Measurements from ENCODE around the gene ELAVL1.
"Not testable (repeated sequence)": the region's sequence is repeated elsewhere in the genome, so short reads cannot be mapped to it uniquely, and the experiment has no call there.

ELAVL1 gene

DNA sequence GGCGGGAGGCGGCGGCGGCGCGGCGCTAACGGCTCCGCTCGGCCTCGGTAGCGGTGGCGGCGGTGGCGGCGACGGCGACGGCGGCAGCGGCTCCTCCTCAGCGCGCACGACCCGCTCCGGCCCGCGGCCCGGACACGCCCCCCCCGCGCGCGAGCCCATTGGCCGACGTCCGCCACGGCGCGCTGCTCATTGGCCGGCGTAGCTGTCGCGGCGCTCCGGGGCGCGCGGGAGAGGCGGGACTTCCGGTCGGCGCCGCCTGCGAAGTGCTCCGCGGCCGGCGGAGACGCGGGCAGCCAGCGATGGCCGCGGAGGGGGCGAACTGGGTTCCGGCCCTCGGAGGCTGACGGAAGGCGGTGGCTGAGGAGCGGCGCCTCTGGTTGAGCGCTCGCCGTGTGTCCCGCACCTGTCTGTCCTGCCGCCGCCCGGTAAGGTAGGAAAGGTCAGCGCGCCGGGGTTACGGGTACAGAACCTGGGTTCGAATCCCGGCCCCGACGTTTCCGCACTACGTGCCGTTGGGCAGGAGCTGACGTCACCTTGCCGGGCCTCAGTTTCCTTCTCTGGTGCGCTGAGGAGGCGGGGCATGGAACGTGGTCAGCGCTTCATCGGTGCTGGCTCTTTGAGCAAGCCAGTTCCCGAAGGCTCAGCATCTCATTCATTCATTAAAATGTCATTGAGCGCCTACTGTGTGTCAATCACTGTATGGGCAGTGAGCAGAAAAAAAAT, at the start of gene ELAVL1:
ELAVL1 (minus strand) TSS at position 108 of the 723 bp plus-strand sequence. CDS start 13,826 bp downstream, outside the sequence.
- peak; percentile 87 for DNase-seq

DNA sequence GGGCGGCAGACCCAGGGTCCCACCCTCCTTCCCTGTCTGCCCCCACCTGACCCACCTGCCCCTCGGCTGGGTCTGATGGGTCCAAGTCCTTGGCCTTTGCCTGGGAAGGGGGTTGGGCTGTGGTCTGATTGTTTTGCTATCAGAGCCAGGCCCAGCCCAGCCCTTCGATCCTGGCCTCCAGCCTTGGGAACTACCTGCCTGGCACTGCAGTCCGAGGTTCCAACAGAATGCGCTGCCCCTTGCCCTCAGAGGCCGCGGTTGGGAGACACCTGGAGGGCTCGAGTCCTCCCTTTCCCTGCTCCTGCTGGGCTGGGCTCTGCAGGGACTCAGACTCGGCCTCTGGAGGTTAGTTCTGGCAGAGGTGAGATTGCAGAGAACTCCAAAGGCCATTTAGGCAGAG, 48.7 kb upstream of the ELAVL1 start:
- DNase-seq = no peak

DNA sequence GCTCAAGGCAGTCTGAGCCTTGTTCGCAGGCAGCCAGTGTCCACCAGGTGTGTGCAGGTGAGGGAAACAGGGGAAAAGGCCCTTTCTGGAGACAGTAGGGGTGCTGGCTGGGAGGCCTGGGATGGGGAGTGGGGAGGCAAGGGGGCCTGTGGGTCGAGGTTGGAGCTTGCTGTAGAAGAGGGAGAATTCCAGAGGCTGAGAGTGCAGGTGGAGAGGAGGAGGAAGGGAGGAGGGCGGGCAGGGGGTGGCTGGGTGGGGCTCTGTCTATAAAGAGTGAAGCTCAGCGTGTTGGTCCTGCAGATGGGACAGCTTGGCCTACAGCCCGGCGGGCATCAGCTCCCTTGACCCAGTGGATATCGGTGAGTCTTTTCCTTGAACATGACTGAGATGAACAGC, 47.0 kb upstream of the ELAVL1 start, which contains the start of gene CCL25:
CCL25 (plus strand) TSS at position 297 of the 396 bp plus-strand sequence. CDS start 290 bp downstream, outside the sequence.
- DNase-seq = no peak

DNA sequence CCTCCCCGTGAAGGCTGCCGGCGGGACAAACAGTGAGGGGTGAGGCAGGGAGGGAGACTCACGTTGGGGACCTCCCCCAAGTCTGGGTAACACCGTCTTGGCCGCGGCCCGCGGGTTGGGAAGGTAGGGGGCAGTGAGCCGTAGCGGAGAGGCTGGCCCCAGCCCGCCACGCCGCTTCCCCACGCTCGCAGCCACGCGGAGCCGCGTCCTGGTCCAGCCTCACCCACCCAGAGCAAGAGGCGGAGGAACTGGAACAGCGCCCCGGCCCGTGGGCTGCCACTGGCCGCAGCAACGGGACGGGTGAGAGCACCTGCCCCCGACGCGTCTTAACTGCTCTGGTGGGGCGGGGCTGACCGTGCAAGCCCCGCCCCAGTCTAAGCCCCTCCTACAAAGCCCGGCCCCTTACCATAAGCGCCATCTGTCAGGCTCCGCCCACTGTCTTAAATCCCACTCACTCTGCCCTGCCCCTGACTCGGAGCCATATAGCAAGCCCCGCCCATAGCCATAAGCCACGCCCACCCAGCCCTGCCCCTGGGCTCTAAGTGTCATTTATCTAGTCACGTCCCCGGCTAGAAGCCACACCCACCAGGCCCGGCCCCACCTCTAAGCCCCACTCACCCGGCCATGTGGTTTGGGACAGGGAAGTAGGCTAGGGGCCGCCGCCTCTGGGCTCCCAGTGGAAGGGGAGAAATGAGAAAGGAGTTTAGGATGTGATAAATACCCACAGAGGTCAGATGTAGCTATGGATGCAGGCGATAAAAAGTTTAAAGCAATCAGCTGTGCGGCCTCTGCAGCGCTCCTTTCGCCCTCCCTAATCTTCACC, 45.0 kb upstream of the ELAVL1 start:
- peak; percentile 100 for DNase-seq

DNA sequence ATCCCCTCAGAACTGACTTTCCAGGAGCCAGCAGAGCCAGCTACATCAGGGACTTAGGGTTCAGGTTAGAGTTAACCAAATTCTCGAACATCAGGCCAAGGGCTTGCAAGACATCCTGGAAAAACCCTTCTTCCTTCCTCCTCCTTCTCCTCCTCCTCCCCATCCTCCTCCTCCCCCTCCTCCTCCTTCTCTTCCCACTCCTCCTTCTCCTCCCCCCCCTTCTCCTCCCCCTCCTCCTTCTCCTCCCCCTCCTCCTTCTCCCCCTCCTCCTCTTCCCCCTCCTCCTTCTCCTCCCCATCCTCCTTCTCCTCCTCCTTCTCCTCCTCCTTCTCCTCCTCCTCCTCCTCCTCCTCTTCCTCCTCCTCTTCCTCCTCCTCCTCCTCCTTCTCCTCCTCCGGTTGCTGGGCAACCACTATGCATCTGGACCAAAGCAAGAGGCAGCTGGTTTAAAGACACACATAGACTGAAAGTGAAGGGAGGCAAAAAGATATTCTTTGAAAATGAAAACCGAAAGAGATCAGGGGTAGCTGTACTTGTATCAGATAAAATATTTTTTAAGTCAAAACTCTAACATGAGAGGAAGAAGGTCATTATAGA, 41.2 kb upstream of the ELAVL1 start:
- peak; percentile 19 for DNase-seq

DNA sequence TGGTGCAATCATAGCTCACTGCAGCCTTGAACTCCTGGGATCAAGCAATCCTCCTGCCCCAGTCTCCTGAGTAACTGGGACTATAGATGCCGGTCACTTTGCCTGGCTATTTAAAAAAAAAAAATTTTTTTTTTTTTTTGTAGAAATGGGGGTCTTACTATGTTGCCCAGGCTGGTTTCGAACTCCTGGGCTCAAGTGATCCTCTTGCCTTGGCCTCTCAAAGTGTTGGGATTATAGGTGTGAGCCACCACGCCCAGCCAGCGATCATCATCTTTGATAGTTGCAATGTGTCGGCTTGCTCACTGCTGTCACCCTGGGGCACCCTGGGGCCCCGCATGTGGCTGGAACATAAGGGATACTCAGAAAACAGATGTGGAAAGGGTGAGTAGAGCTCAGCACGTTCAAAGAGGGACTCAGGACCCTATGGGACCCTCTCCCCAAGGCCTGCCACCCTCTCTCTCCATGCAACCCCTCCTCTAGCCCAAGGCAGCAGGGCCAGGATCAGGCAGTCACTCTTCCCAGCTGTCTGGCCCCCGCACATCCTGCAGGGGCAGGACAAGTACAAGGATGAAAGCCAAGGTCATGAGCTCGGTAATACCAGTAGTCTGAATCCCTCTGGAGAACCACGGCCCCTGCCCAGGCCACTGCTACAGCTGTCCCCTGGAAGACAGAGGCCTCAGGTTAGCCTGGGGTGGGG, 40.6 kb upstream of the ELAVL1 start:
- DNase-seq = no peak

DNA sequence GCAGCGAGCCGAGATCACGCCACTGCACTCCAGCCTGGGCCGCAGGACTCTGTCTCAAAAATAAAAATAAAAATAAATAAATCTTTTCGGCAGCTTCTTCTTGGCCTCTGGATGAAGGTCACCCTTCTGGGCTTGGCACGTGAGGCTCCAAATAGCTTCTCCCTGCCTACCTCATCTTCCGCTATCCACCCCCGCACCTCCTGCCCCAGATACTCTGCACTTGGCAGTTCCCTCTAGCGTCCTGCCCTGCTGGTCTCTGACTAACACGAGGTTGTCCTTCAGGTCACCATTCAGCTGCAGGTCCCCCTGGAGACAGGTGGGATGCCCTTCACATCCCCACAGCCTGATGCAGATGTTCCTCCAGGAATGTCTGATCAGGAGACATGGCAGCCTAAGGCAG, 38.6 kb upstream of the ELAVL1 start:
- no peak for DNase-seq

DNA sequence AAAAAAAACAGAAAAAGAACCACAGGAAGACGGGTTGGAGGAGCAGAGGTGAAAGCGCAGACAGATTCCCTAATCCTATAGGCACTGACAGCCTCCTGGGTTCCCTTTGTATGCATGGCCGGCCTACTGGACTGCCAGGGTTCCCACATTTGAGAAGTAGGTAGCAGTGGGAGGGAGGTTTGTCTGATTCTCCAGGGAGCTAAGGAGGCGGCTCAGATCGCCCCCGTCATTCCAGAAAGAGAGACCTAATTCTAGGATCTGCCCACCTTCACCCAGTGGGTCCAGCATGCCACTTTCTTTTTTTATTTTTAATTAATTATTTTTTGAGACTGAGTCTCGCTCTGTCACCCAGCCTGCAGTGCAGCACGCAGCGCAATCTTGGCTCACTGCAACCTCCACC, 37.5 kb upstream of the ELAVL1 start:
- DNase-seq = no peak

DNA sequence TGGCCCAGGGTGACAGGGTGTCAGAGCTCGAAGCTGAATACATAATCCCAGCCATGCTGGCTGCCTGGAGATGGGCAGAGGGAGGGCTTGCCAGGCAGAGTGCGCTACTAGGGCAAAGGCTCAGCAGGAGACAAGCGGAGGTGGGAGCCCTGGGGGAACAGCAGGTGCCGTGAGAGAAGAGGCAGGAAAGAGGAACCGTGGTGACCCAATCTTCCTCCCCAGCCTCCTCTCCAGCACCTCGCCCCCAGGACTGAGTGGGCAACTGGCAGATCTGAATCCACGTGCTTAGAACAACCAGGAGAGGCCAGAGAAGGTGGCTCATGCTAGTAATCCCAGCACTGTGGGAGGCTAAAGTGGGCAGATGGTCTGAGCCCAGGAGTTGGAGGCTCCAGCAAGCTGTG, 36.1 kb upstream of the ELAVL1 start:
- peak; percentile 35 for DNase-seq

DNA sequence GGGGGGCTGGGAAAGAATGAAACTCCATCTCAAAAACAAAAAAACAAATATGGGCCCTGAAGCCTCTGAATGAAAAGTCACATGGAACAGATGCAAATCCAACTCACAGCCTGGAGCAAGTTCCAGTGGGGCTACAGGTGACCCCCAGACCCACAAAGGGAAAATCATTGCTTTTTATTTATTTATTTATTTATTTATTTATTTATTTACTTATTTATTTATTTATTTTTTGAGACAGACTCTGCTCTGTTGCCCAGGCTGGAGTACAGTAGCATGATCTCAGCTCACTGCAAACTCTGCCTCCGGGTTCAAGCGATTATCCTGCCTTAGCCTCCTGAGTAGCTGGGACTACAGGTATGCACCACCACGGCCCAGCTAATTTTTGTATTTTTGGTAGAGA, 33.8 kb upstream of the ELAVL1 start:
- no peak for DNase-seq

DNA sequence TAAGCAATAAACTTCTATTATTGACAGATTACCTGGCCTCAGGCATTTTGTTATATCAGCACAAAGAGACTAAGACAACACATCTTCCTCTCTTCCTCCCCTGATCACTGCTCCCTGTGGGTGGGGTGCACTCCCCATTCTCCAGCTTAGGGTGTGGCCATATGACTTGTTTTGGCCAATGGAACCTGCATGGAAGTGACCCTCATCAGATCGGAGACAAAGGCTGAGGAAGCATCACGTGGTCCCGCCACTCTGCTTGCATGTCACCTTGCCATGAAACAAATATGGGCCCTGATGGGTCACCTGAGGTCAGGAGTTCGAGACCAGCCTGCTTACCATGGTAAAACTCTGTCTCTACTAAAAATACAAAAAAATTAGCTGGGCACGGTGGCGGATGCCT, 33.4 kb upstream of the ELAVL1 start:
- no peak for DNase-seq

DNA sequence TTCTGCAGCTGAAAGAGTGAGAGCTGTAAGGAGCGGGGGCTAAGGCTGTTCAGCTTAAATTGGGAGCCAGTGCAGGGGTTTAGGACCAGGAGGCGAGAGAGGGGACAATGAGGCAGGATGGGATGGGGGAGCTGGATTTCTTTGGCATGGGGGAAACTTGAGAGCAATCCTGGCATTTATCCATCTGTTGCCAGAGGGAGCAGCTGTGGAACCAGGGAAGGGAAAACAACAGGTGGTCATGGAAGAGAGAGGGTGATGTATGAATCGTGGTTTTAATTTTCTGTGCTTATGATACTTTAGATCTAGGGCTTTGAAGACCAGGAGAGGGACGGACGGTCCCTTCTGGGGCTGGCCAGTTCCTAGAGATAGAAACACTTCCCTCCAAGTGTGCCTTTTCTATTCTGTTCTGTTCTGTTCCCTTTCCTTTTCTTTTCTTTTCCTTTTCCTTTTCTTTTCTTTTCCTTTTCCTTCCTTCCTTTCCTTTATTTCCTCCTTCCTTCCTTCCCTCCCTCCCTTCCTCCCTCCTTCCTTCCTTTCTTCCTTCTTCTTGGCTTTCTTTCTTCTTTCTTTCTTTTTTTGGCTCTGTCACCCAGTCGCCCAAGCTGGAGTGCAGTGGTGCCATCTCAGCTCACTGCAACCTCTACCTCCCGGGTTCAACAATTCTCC, 31.1 kb upstream of the ELAVL1 start:
- no peak for DNase-seq

DNA sequence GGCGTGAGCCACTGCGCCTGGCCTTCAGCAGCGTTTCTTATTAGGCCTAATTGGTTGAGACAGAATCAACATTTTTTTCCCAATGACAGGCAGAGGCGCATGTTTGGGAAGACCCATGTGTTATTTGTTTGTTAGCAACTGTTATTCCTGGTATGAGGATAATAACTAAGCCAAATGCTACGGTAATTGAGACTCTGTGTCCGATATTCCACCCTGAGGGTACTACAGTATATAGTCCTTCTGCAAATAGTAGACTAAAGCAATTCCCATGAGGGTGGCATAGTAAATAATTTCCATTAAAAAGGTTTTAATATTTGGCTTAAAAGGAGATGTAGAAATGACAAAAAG, 28.7 kb upstream of the ELAVL1 start:
- DNase-seq = no peak

DNA sequence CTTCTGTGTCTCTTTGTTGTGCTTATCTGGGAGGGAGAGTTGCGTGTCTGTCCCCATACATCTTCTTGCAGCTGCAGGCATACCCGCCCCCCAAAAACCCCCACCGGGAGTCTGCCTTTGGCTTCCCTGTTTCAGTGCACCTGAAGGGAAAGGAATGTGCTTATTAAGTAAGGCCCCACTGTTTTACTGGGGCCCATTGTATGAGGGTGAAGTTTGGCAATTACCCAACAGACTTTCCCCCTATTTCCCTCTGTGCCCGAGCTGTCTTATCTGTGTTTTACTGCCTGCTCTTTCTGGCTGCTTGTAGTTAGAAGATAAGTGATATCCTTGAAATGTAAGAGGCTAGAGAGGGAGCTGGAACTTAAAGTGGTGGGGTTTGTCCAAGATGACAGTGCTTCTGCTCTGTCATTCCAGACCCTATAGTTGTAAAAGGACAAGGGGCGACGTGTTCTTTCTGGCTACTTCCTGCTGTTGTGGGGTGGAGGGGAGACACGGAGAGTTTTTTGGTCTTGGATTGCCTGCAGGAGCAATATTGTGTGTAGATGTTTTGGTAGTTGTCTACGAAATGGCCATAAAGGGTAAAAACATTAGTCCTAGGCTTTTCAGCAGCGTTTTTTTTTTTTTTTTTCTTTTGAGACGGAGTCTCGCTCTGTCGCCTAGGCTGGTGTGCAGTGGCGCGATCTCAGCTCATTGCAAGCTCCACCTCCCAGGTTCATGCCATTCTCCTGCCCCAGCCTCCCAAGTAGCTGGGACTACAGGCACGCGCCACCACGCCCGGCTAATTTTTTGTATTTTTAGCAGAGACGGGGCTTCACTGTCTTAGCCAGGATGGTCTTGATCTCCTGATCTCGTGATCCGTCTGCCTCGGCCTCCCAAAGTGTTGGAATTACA, 28.1 kb upstream of the ELAVL1 start:
- DNase-seq = not testable (repeated sequence)

DNA sequence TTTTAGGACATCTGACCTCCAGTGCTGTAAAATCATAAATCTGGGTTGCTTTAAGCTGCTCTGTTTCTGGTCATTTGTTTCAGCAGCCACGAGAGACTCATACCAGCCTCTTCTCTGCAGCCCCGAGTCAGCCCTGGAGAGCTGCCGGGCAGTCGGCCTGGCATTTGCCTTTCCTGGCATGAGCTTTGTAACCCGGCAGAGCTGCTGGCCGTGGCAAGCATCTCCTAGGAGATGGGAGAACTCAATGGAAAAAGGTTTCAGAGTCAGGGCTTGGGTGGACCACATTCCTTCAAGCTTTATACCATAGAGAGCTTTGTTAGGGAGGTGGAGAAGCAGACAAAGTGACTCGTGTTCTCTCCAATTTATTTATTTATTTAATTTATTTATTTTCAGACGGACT, 25.5 kb upstream of the ELAVL1 start:
- DNase-seq = no peak

DNA sequence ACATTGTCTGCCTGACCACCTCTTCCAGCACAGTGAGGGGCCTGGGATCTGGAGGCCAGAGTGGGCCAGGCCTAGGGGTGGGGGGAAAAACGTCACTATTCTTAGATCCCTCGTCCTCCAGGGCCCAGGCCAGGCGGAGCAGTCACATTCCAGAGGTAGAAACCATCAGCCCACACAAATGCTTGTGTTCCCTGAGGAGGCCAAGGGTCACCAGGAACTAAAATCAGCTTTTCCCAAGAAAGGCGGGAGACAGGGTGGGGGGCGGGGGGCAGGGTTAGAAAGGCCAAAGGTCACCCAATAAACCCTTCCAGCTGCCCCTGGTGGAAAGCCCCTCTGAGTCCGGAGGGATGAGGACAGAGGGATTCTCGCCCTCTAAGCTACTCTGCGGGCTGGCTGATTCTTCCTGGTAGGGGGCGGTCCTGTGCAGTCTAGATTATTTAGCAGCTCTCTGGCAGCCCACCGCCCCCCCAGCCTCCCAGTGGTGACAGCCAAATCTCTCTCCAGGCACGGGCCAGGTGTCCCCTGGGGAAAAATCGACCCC, 23.6 kb upstream of the ELAVL1 start:
- DNase-seq = no peak

DNA sequence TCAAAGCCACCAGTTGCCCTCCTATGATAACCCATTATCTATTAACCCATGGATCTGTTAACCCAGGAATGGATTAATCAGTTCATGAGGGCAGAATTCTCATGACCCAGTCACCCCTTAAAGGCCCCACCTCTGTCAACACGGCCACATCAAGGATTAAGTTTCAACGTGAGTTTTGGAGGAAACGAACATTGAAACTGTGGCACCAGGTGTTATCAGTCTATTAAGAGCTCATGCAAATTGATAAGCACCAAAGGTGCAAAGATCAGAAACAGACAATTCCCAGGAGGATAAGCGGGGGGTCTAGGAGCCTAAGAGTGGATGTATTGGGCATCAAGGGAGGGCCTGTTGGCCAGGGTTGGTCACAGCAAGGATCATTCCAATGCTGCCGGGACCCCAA, 19.9 kb upstream of the ELAVL1 start:
- DNase-seq = no peak

DNA sequence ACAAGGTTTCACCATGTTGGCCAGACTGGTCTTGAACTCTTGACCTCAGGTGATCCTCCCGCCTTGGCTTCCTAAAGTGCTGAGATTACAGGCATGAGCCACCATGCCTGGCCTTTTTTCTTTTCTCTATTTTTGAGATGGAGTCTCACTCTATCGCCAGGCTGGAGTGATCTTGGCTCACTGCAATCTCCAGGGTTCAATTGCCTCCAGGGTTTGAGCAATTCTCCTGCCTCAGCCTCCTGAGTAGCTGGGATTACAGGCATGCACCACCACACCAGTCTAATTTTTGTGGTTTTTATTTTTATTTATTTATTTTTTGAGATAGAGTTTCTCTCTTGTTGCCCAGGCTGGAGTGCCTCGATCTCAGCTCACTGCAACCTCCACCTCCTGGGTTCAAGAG, 18.8 kb upstream of the ELAVL1 start:
- not testable (repeated sequence) for DNase-seq

DNA sequence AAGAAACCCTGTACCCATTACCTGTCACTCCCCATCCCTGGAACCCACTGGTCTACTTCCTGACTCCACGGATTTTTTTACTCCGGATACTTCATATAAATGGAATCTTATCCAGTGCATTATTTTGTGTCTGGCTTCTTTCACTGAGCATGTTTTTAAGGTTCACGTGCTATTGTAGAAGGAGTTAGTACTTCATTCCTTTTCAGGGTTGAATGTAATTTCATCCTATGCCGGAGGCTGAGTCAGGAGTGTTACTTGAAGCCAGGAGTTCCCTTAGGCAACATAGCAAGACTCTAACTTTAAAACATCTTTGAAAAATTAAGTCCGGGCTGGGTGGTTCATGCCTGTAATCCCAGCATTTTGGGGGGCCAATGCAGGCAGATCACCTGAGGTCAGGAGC, 17.9 kb upstream of the ELAVL1 start:
- no peak for DNase-seq

DNA sequence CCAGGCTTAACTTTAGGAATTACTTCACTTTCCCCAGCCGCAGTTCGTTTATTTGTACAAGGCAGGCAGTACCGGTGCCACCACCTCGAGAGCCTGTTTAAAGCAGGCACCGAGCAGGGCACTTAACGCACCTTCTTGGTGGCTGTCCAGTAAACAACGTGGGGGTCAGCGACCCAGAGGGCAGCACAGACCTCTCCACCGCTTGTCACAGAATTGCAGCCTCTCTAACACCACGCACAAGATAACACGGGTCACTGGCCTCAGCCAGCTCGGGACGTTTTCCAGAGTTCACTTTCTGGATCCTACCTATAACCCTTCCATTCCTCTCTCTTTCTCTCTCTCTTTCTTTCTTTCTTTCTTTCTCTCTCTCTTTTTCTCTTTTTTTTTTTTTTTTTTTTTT, 16.8 kb upstream of the ELAVL1 start:
- DNase-seq = no peak

DNA sequence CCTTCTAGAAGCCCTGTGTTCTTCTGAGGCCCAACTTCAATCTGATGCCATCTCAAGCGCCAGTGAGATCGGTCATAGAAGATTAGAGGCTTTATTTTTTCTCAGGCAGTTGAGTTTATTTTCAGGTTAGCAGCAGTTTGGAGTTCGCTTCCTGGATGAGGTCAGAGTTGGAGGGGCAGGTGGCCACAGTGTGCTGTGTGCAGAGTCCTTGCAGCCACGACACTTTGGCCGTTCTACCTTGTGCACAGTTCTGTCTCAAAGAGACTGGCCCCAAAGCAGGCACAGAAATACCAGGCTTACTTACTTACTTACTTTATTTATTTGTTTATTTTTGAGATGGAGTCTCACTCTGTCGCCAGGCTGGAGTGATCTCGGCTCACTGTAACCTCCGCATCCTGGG, 15.9 kb upstream of the ELAVL1 start:
- no peak for DNase-seq
